Muscle layer of duodenum (tissue), 2 donors: Measurements from ENCODE around the gene TRIM63.

Experiments used
- H3K27ac ChIP-seq: one replicate; pipeline ENCODE4 v1.7.0; 2013; ENCODE audit warnings: mild to moderate bottlenecking, low read length
- H3K27me3 ChIP-seq: one replicate; pipeline ENCODE4 v1.7.0; 2013; ENCODE audit warnings: low read depth, mild to moderate bottlenecking, control low read depth, low read length
- H3K36me3 ChIP-seq, 2 donors: one replicate each; pipeline ENCODE4 v1.7.0; 2013; ENCODE audit warnings: low read length in 2 of 2, control low read depth in 1 of 2, mild to moderate bottlenecking in 1 of 2; ENCODE audit not compliant: insufficient read depth in 2 of 2, control insufficient read depth in 1 of 2
- H3K4me1 ChIP-seq, 2 donors: one replicate each; pipeline ENCODE4 v1.7.0; 2013; ENCODE audit warnings: low read length in 2 of 2, mild to moderate bottlenecking in 2 of 2, control low read depth in 1 of 2, moderate library complexity in 1 of 2; ENCODE audit not compliant: insufficient read depth in 2 of 2, control insufficient read depth in 1 of 2
- H3K4me3 ChIP-seq, 2 donors: one replicate each; pipeline ENCODE4 v1.7.0; 2013; ENCODE audit warnings: low read length in 2 of 2, low read depth in 1 of 2, mild to moderate bottlenecking in 1 of 2
- H3K9me3 ChIP-seq, 2 donors: one replicate each; pipeline ENCODE4 v1.7.0; 2013; ENCODE audit warnings: low read length in 2 of 2, control low read depth in 1 of 2, mild to moderate bottlenecking in 1 of 2; ENCODE audit not compliant: control insufficient read depth in 1 of 2
- donor health status: healthy.

The TRIM63 gene

DNA sequence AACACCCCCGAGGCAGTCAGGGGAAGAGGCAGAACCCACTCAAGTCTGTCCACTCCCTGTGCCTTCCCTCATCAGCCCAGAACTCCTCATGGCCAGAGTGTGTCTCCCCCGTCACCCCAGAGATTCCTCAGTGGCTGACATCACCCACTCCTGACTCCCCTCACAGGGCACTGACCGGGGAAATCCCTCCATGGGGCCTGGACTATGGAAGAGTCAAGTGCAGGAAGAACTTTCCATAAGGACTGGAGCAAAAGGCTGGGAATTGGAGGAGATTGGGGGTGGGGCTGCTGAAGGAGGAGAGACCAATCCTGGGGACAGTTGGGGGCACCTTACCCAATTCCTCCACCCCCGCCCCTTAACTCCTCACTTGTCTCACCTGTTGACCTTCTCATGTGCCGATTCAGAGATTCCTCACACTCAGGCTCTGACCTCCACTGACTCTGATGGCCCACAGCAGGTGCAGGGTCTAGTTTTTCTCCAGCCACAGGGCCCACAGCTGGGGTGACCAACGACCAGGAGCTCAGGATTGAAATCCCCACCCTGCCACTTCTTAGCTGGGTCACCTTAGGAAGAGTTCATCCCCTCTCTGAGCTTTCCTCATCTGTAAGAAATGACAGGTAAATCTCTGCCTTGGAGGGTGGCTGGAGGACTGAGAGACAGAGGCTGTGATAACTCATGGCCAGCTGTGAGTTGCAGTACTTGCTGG lies 46.3 kb downstream of the TRIM63 start:
- H3K4me3 ChIP-seq: peak overlapping the region in 1 of 2 donors; percentile 57
- H3K9me3 ChIP-seq: no peaks in the 10 kb centered on the region
- no peaks in the 10 kb centered on the region for H3K36me3 ChIP-seq
- no peak overlapping the region for H3K27ac ChIP-seq
- H3K4me1 ChIP-seq: peaks cover 0 to 36% of the 10 kb centered on the region in 2 donors
- H3K27me3 ChIP-seq: no peaks in the 10 kb centered on the region

DNA sequence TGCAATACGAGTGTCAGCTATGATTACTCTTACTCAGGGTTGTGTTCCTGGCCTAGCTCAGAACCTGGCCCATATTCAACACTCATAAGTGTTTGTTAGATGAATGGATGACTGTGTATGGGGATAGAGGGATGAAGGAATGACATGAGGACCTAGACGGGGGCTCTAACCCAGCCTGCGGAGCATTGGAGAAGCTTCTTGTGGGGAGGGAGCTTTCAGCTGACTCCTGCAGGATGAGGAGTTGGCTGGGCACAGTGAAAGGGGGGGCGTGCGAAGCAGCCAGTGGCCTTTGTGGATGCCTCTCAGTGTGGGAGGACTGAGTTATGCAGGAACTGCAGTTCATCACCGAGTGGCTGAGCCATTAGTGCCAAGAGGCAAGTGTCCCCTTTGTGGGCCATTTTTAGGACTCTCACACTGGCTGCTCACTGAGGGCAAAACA lies 47.1 kb downstream of the TRIM63 start:
- Histone ChIP-seq H3K4me3 (peak overlapping the region in 1 of 2 donors; percentile 12), H3K36me3 (no peaks in the 10 kb centered on the region)

DNA sequence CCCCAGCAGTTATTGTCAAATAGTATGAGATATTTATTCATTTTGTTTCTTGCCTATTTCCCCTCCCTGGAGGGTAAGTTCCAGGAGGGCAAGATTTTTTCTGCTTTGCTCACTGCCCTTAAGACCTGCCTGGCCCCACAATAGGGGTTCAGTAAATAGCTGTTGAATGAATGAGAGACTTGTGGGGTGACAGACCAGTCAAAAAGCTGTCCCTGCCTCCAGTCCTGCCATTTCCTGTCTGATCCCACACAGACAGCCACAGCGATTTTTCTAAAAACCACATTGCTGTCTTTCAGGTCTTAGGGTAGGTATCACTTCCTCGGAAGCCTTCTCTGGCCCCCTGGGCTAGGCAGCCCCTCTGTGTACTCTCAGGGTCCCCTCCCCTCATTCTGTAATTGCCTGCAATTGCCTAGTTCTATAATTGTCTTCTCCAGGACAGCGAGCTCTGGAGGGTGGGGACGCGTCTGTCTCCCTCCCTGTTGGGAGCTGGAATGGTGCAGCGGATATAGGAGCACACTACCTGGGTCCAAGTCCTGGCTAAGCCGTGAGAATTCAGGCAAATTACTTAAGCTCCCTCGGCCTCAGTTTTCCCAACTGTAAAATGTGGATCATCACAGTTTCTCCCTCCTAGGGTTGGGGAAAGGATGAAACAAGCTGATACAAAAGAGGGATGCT lies 47.7 kb downstream of the TRIM63 start:
- no peaks in the 10 kb centered on the region for H3K9me3 ChIP-seq
- no peaks in the 10 kb centered on the region for H3K27me3 ChIP-seq
- no peaks in the 10 kb centered on the region for H3K36me3 ChIP-seq
- peak overlapping the region in 1 of 2 donors; percentile 12 for H3K4me3 ChIP-seq
- H3K4me1 ChIP-seq: peaks cover 0 to 36% of the 10 kb centered on the region in 2 donors
- no peak overlapping the region for H3K27ac ChIP-seq

More for the DNA sequence above, 47.1 kb downstream of the TRIM63 start:
- Histone ChIP-seq H3K9me3 (no peaks in the 10 kb centered on the region), H3K4me1 (peaks cover 0 to 36% of the 10 kb centered on the region in 2 donors), H3K27me3 (no peaks in the 10 kb centered on the region), H3K27ac (no peak overlapping the region)

DNA sequence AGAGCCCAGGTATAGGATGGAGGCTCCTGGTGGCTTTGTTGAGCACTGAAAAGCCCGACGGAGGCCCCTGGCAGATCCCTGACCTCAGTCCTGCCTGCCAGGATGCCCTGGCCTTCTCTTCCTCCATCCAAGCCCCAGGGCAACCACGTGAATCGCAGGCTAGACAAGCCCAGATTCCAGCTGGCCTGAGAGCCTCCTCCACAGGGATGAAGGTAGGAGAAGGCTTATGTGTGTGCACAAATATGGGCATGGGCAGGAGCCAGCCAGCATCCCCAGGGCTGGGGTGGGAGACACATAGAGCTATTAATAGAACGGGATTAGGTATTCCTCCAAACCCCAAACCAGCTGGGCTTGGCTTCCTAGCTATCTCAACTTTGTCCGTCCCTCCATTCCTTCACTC lies 49.8 kb downstream of the TRIM63 start:
- Histone ChIP-seq H3K36me3 (no peaks in the 10 kb centered on the region), H3K9me3 (no peaks in the 10 kb centered on the region), H3K27ac (no peak overlapping the region), H3K4me1 (peaks cover 0 to 36% of the 10 kb centered on the region in 2 donors), H3K27me3 (no peaks in the 10 kb centered on the region), H3K4me3 (no peak overlapping the region)

DNA sequence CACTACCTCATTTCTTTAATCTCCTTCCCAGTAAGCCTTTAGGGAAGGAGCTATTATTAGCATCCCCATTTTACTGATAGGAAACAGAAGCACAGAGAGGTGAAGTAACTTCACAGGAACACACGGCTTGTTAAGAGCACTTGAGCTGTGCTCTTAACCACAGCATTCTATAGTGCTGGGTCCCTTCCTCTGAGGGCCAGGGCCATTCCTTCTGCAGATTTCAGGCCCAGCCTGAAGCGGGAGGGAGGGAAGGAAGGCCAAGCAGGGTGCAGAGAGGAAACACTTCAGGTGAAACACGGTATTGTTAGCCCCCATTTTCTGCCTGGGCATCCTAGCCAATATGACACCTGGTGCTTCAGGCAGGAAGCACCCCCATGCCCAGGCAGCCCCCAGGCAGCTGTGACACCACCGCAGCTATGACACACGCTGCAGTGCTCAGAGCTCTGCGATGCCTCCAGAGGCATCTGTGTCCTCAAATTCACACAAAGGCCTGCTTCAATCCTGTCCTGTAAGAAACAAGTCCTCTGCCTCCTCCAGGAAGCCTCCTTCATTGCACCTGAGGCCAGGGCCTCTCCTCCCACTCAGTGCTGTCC lies 50.4 kb downstream of the TRIM63 start:
- Histone ChIP-seq H3K4me1 (peaks cover 0 to 32% of the 10 kb centered on the region in 2 donors), H3K27ac (no peak overlapping the region), H3K27me3 (no peaks in the 10 kb centered on the region), H3K36me3 (no peaks in the 10 kb centered on the region), H3K4me3 (no peak overlapping the region), H3K9me3 (no peaks in the 10 kb centered on the region)

DNA sequence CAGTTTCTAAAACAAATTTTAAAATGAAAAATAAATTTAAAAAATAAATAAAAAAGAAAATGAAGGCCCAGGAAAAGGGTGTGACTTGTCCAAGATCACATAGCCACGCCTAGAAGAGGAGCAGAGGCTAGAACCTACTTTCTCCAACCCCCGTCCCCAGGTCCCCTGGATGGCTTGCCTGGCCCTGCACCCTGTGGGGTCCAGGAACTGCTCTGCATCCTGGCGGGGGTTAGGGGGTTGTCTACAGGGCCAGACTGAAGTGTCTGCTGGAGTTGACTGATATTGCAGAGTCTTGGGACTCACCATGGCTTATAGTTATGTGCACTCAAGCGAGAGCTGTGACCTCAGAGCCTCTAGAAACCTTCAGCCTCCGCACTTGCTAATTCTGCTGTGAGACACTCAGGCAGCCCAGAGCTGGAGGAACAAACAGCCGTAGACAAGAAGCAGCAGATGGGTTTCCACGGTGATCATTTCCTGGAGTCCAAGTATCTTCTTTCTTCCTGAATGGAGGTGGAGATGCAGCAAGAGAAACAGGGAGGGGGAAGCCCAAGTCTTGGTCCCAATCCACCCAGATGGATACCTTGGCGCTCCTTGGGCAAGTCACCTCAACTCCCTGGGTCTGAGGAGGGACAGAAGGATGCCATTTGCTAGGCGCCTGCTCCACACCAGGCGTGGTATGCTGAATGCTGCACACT lies 51.0 kb downstream of the TRIM63 start:
- Histone ChIP-seq H3K4me1 (peaks cover 0 to 26% of the 10 kb centered on the region in 2 donors), H3K27ac (no peak overlapping the region), H3K27me3 (no peaks in the 10 kb centered on the region), H3K36me3 (no peaks in the 10 kb centered on the region), H3K9me3 (no peaks in the 10 kb centered on the region), H3K4me3 (no peak overlapping the region)

DNA sequence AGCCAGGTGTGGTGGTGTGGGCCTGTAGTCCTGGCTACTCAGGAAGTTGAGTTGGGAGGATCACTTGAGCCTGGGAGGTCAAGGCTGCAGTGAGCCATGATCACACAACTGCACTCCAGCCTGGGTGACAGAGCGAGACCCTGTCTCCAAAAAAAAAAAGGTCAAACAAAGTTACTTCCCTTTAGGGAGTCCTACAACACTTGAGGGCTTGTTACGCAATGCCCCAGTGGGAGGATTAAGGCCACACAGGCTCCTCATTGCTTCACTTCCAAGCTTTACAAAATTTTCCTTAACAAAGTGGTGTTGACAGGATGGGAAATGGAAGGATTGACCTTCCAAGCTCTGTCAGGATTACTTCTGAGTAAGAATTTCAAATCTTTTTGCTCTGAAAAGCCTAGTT lies 52.1 kb downstream of the TRIM63 start:
- no peak overlapping the region for H3K27ac ChIP-seq
- H3K4me1 ChIP-seq: peaks cover 0 to 16% of the 10 kb centered on the region in 2 donors
- no peak overlapping the region for H3K4me3 ChIP-seq
- no peaks in the 10 kb centered on the region for H3K9me3 ChIP-seq
- no peaks in the 10 kb centered on the region for H3K27me3 ChIP-seq
- H3K36me3 ChIP-seq: no peaks in the 10 kb centered on the region

DNA sequence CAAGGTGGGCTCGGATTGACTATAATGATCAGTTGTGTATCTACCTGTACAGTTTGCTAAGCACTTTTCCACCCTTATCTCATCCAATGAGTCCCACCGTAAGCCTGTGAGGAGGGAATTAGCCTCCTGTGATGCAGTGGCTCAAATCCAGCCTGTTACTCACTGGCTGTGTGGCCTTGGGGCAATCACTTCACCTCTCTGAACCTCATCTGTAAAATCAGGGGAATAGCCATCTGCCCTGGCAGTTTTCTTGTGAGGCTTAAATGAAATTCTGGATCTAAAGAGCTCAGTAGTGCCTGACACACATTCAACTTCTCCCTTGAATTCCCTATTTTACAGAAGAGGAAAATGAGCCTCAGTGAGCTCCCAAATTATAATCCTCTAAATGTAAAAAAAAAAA lies 53.3 kb downstream of the TRIM63 start:
- Histone ChIP-seq H3K9me3 (no peaks in the 10 kb centered on the region), H3K4me1 (peaks cover 0 to 9% of the 10 kb centered on the region in 2 donors), H3K4me3 (no peak overlapping the region), H3K36me3 (no peaks in the 10 kb centered on the region), H3K27me3 (no peaks in the 10 kb centered on the region), H3K27ac (no peak overlapping the region)

DNA sequence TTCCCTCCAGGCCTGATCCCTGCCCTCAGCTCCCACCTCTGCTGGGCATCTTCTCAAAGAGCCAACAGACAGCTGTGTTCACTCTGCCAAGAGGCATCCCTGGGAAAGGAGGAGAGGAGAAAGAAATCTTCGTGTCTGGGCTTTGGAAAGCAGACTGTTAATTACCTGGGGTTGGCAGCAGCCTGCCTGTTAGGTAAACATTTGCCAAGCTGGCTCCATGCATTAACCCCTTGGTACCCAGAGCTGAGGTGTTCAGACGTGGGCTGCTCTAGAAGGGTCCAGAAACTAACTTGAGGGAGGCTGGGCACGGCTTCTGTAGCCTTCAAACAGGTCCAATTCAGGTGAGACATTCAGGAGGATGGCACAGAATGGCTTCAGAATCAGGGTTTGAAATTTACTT lies 54.6 kb downstream of the TRIM63 start:
- H3K9me3 ChIP-seq: no peaks in the 10 kb centered on the region
- H3K27ac ChIP-seq: no peak overlapping the region
- peaks cover 0 to 9% of the 10 kb centered on the region in 2 donors for H3K4me1 ChIP-seq
- H3K36me3 ChIP-seq: no peaks in the 10 kb centered on the region
- H3K27me3 ChIP-seq: no peaks in the 10 kb centered on the region
- H3K4me3 ChIP-seq: no peak overlapping the region

DNA sequence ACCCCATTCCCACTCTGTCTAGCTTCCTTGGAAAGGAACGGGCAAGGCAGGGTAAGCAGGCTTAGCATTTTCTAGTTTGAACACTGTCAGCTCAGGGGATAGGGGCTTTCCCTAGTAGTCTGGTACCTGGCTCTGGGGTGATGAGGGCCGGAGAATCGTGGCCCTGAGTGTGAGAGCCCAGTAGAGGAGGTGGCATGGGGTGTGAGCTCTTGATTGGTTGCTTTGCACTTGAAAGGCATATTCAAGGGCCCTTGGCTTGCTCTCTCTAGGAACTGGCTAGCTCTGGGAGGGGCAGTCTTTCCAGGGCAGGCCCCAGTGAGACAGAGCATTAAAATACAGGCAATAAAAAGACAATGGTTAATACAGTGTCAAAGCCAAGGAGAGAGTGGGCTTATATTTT lies 56.6 kb downstream of the TRIM63 start:
- no peaks in the 10 kb centered on the region for H3K9me3 ChIP-seq
- H3K4me1 ChIP-seq: no peaks in the 10 kb centered on the region
- H3K27me3 ChIP-seq: no peaks in the 10 kb centered on the region
- H3K27ac ChIP-seq: no peak overlapping the region
- H3K4me3 ChIP-seq: no peak overlapping the region
- H3K36me3 ChIP-seq: no peaks in the 10 kb centered on the region

DNA sequence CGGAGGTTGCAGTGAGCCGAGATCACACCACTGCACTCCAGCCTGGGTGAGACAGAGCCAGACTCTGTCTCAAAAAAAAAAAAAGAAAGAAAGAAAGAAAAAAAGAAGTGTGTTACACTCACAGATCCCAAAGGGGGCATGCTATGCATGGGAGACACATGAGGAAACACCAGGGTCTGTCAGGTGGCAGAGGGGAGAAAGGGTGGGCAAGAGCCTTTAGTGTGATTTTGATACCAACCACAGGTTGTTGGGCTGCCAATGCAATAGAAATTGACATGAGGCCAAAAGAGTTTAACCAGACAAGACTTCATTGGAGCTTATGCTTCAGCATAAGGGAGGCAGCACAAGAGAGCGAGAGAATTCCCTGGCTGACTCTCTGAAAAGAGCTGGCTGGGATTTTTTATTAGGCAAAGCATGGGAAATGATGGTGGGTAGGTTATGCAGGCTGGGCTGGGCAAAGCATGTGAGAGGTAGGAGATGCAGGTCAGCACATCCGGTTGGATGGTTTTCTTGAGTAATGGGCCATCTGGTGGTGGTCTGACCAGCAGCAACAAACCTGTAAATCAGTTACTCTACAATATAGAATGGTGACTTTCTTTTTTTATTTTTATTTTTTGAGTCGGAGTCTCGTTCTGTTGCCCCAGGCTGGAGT lies 57.5 kb downstream of the TRIM63 start:
- no peak overlapping the region for H3K27ac ChIP-seq

More for the DNA sequence above, 57.5 kb downstream of the TRIM63 start:
- Histone ChIP-seq H3K27me3 (no peaks in the 10 kb centered on the region), H3K4me3 (no peak overlapping the region), H3K36me3 (no peaks in the 10 kb centered on the region), H3K9me3 (no peaks in the 10 kb centered on the region), H3K4me1 (peaks cover 0 to 4% of the 10 kb centered on the region in 2 donors)
